Measurements from ENCODE around the gene TAF6.

TAF6 gene

GRCh38 chr7:100105534-100105933, 13.6 kb downstream of the TAF6 start:
- Histone ChIP-seq H3K36me3 (ENCODE audit: control insufficient read depth, insufficient read depth, low read length) (no peaks in the 10 kb centered on the region), H2AFZ (no peak overlapping the region), H3K9ac (no peak overlapping the region), H3K79me2 (no peaks in the 10 kb centered on the region), H3K4me2 (ENCODE audit: low read length) (no peak overlapping the region), H3K27ac (no peak overlapping the region), H3K27me3 (ENCODE audit: control insufficient read depth, insufficient read depth, low read length) (no peaks in the 10 kb centered on the region), H3K4me3 (ENCODE audit: low read depth, low read length) (no peak overlapping the region), H3K4me1 (no peaks in the 10 kb centered on the region), H3K9me3 (ENCODE audit: control insufficient read depth, low read length) (no peaks in the 10 kb centered on the region)
- TF ChIP-seq, protein P1, sequence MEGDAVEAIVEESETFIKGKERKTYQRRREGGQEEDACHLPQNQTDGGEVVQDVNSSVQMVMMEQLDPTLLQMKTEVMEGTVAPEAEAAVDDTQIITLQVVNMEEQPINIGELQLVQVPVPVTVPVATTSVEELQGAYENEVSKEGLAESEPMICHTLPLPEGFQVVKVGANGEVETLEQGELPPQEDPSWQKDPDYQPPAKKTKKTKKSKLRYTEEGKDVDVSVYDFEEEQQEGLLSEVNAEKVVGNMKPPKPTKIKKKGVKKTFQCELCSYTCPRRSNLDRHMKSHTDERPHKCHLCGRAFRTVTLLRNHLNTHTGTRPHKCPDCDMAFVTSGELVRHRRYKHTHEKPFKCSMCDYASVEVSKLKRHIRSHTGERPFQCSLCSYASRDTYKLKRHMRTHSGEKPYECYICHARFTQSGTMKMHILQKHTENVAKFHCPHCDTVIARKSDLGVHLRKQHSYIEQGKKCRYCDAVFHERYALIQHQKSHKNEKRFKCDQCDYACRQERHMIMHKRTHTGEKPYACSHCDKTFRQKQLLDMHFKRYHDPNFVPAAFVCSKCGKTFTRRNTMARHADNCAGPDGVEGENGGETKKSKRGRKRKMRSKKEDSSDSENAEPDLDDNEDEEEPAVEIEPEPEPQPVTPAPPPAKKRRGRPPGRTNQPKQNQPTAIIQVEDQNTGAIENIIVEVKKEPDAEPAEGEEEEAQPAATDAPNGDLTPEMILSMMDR (IDR thresholded peaks at IDR 0.05): no peak

GRCh38 chr7:100102950-100103840, 16.0 kb downstream of the TAF6 start:
- H3K4me1 ChIP-seq: peaks cover 5% of the 10 kb centered on the region
- H3K4me2 ChIP-seq (ENCODE audit: low read length): no peak overlapping the region
- H3K79me2 ChIP-seq: peaks cover 2% of the 10 kb centered on the region
- no peak overlapping the region for H3K9ac ChIP-seq
- H3K36me3 ChIP-seq (ENCODE audit: control insufficient read depth, insufficient read depth, low read length): no peaks in the 10 kb centered on the region
- no peaks in the 10 kb centered on the region for H3K9me3 ChIP-seq (ENCODE audit: control insufficient read depth, low read length)
- no peak overlapping the region for H2AFZ ChIP-seq
- H3K27ac ChIP-seq: no peak overlapping the region
- H3K4me3 ChIP-seq (ENCODE audit: low read depth, low read length): no peak overlapping the region
- TF ChIP-seq, protein P1 (IDR thresholded peaks at IDR 0.05): no peak
- H3K27me3 ChIP-seq (ENCODE audit: control insufficient read depth, insufficient read depth, low read length): no peaks in the 10 kb centered on the region

DNA sequence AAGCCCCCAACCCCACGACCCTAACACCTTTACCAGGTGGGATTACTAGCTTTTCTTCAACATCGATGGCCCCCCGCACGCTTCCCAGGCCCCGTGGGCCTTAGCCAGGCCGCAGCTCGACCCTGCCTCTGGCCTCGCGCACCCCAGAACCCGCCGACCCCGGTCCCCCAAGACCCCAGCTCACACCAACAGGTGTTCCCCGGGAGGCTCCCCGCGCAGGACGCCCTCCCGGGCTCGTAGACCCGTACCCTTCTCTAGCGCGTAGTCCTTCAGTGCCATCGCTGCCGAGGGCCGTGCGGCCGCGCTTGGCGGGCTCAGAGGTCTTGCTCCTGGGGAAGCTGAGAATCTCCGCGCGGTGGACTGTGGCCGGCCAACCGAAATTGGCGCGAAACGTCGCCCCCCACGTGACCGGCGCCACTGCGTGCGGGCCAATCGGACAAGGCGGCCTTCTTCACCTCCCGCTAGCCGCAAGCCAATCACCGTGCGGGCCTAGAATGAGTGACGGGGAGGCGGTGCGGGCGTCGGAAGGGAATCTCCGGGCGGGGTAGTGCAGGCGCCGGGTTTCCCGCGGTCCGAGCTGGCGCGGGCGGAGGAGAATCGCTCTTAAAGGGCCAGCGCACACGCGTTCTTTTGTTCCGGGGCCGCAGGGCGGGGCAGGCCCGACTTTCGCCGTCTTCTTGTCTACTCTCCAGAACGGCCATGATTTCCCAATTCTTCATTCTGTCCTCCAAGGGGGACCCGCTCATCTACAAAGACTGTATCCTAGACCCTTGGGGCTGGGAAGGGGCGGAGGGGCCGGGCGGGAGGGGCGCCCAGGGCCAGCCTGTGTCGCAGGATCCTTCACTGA, 17.9 kb downstream of the TAF6 start, which contains the start of the genes AP4M1 and MCM7:
TSS of gene AP4M1 (plus strand) at position 628 of the 847 bp plus-strand sequence. CDS start at position 700, 72 bp downstream.
TSS of gene MCM7 (minus strand) at position 382 of the 847 bp plus-strand sequence. CDS start at position 279, 103 bp downstream.
- peaks cover 2% of the 10 kb centered on the region for H3K79me2 ChIP-seq
- peak within 1 kb of the TSS; percentile 78 for H2AFZ ChIP-seq
- no peaks in the 10 kb centered on the region for H3K36me3 ChIP-seq (ENCODE audit: control insufficient read depth, insufficient read depth, low read length)
- H3K27ac ChIP-seq: peak within 1 kb of the TSS; percentile 88
- peaks cover 5% of the 10 kb centered on the region for H3K4me1 ChIP-seq
- H3K9ac ChIP-seq: no peak within 1 kb of the TSS
- H3K4me2 ChIP-seq (ENCODE audit: low read length): peak within 1 kb of the TSS; percentile 96
- H3K9me3 ChIP-seq (ENCODE audit: control insufficient read depth, low read length): no peaks in the 10 kb centered on the region
- H3K4me3 ChIP-seq (ENCODE audit: low read depth, low read length): peak within 1 kb of the TSS; percentile 86
- H3K27me3 ChIP-seq (ENCODE audit: control insufficient read depth, insufficient read depth, low read length): no peaks in the 10 kb centered on the region
- TF ChIP-seq, protein P1 (IDR thresholded peaks at IDR 0.05): no peak

GRCh38 chr7:100100420-100101015, 18.6 kb downstream of the TAF6 start:
- TF ChIP-seq, protein P1 (IDR thresholded peaks at IDR 0.05): no peak
- H3K4me3 ChIP-seq (ENCODE audit: low read depth, low read length): peak overlapping the region; percentile 78
- no peak overlapping the region for H3K9ac ChIP-seq
- H3K4me1 ChIP-seq: peaks cover 5% of the 10 kb centered on the region
- peak overlapping the region; percentile 88 for H3K27ac ChIP-seq
- H3K9me3 ChIP-seq (ENCODE audit: control insufficient read depth, low read length): no peaks in the 10 kb centered on the region
- no peaks in the 10 kb centered on the region for H3K36me3 ChIP-seq (ENCODE audit: control insufficient read depth, insufficient read depth, low read length)
- peak overlapping the region; percentile 78 for H2AFZ ChIP-seq
- H3K27me3 ChIP-seq (ENCODE audit: control insufficient read depth, insufficient read depth, low read length): no peaks in the 10 kb centered on the region
- peaks cover 2% of the 10 kb centered on the region for H3K79me2 ChIP-seq
- peak overlapping the region; percentile 96 for H3K4me2 ChIP-seq (ENCODE audit: low read length)
